ENCODE results near the gene FAM47B. TPM values are rescaled to one million over a fixed set of nuclear protein-coding genes. Genes with fewer than 3 reads are reported as not detected.

Gene FAM47B
- not detected in 5 replicates for total RNA-seq (2022; extraction: Qiagen RNA extraction)

DNA sequence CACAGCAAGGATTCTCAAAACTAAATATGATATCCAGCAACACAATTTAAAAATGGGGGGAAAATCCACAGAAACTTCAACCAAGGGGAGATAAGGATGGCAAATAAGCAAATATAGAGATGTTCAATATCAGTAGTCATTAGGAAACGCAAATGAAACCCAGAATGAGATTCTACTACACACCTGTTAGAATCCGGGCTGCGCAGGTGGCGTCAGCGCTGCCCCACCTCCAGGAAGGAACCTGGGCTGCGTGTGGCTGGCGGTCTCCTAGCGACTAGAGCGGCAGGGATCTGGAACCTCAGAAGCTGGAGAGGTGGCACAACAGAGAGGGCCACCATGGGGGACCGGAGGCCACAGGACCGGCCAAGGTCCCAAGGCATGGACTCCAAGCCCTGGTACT lies at the start of gene FAM47B:
TSS of gene FAM47B (plus strand) at position 301 of the 400 bp plus-strand sequence. CDS start at position 337, 36 bp downstream.

Data from A549 treated with Mapracorat at 1 μM for 4 hours (cell line).